Cardiac atrium fibroblast (primary cell): ENCODE measurements around the gene KIF1B. TPM values are rescaled to one million over a fixed set of nuclear protein-coding genes. Genes with fewer than 3 reads are reported as not detected.

Experiments
- total RNA-seq: library from RNA; depleted of rRNA; stranded (reverse); fragments of >200 nt; gene quantifications from 2 replicates; pipeline ENCODE4 v1.2.3, GENCODE V29; 2015

KIF1B gene
- total RNA-seq: 16.1 and 23.2 TPM in 2 replicates

DNA sequence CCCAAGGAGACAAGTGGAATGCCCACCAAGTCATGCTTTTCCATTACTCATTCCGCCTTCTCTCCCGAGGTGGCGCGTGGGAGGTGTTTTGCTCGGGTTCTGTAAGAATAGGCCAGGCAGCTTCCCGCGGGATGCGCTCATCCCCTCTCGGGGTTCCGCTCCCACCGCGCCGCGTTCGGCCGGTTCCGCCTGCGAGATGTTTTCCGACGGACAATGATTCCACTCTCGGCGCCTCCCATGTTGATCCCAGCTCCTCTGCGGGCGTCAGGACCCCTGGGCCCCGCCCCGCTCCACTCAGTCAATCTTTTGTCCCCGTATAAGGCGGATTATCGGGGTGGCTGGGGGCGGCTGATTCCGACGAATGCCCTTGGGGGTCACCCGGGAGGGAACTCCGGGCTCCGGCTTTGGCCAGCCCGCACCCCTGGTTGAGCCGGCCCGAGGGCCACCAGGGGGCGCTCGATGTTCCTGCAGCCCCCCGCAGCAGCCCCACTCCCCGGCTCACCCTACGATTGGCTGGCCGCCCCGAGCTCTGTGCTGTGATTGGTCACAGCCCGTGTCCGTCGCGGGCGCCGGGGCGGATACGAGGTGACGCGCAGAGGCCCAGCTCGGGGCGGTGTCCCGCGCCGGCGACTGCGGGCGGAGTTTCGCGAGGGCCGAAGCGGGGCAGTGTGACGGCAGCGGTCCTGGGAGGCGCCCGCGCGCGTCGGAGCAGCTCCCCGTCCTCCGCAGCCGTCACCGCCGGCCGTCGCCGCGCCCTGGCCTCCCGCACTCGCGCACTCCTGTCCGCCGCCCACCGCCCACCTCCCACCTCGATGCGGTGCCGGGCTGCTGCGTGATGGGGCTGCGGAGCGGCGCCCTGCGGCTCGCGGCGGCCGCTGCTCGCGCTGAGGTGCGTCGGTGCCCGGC is at the start of gene KIF1B:
TSS of gene KIF1B (plus strand) at position 666 of the 906 bp plus-strand sequence. CDS start 21,759 bp downstream, outside the sequence.

GRCh38 chr1:10398734-10399443 is 188.5 kb downstream of the KIF1B start, which contains the start of gene PGD:
Gene PGD, plus strand, starts transcription at chr1:10399064. Its CDS starts 54 bp downstream, at chr1:10399118.

DNA sequence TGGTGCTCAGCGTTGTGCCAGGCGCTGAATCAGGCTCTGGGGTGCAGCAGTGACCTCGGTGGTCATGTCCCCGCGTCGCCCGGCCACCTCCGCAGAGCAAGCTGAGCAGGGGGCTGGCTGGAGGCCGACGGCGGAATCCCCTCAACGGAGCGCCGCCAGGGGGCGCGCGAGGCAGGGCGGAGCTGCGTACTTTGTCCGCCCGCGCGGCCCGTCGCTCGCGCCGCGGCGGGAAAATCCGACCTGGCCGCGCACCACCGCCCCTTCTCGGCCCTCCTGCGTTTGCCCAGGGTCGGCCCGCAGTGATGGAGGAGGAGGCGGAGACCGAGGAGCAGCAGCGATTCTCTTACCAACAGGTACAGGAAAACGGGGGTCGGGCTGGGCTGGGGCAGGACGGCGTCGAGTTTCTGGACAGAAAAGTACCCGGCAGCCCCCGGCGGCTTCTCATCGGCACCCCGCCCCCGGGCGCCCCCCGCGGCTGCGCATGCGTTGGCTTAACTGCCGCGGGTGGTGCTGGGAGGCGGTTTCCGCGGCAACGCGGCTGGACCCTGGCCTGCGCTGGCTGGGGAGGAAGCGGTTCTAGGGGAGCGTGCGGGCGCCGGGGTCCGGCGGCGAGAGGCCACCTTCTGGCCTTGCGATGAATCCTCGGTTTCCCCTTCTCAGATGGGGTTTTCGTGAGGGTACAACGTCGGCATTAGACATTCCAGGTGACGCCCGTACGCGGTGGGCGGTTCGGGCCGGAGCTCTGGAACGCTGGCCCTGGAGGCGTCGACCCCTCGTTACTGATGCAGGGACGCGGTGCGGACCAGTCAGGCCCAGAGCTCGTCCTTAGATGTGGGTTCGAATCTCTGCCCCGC is 220.1 kb downstream of the KIF1B start, which contains the start of gene CENPS:
TSS of gene CENPS (plus strand) at position 218 of the 854 bp plus-strand sequence. CDS start at position 303, 85 bp downstream.

Other genes with a start within 250 kb of the KIF1B start
- 5.1 TPM in 1 of 2 replicates, not detected in the other for gene RBP7, start 213.3 kb upstream of the KIF1B start, total RNA-seq
- gene UBE4B, start 177.6 kb upstream of the KIF1B start, total RNA-seq: 21.7 and 24.9 TPM in 2 replicates
- gene PGD, start 188.5 kb downstream of the KIF1B start, total RNA-seq: 168 and 291 TPM in 2 replicates
- 7.3 and 8.1 TPM in 2 replicates for gene CENPS, start 219.9 kb downstream of the KIF1B start, total RNA-seq
- not detected in 2 replicates for gene CORT, start 239.5 kb downstream of the KIF1B start, total RNA-seq